ENCODE data around the gene KL.

Gene KL

DNA sequence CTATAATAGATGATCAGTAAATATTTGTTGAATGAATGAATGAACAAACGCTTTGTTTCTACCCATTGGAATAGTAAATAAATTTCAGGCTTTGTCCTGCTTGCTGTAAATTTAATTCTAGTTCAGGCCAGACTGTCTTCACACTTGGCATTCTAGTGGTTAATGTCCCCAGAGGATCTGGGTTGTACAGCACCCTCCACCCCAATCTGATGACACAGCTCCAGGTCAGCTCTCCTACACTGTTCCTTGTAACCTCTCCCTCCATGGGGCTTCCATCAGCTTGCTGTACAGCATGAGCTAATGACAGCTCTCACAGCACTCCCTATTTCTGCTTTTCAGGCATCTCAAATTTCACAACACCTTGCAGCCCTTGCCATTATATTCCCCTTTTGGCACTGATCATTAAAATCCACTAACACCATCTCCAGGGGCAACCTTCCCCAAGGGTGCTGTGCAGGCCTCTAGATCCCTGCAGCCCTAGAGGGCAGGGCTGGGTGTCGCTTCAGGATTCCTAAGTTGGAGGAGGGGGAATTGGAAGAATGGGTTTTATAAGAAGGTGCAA is 12.7 kb upstream of the KL start:
- no peak for DNase-seq (ENCODE audit: low read depth)
- TF ChIP-seq, protein P1, sequence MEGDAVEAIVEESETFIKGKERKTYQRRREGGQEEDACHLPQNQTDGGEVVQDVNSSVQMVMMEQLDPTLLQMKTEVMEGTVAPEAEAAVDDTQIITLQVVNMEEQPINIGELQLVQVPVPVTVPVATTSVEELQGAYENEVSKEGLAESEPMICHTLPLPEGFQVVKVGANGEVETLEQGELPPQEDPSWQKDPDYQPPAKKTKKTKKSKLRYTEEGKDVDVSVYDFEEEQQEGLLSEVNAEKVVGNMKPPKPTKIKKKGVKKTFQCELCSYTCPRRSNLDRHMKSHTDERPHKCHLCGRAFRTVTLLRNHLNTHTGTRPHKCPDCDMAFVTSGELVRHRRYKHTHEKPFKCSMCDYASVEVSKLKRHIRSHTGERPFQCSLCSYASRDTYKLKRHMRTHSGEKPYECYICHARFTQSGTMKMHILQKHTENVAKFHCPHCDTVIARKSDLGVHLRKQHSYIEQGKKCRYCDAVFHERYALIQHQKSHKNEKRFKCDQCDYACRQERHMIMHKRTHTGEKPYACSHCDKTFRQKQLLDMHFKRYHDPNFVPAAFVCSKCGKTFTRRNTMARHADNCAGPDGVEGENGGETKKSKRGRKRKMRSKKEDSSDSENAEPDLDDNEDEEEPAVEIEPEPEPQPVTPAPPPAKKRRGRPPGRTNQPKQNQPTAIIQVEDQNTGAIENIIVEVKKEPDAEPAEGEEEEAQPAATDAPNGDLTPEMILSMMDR (conservative IDR thresholded peaks at IDR 0.05; ENCODE audit: low read depth, low read length) = no peak
- H3K4me3 ChIP-seq (ENCODE audit: low read length) = no peak overlapping the region

DNA sequence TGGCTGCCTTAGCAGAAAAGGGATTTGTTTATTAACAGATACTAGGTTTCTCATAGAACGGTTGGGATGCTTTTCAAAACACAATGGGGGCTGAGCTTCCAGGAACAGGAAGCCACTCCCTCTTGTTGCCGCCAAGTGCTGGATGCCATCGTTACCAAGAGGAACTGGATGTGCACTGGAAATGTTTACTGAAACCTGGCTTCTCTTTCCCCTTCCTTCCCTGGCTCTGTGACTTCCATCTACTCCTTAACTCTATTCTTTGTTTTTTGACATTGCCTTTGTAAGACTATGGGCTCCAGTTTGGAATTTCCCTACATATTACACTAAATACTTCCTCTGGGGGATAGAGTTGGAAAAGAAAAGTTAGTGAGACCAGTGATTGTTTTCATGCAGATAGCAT is 11.7 kb upstream of the KL start:
- no peak overlapping the region for H3K4me3 ChIP-seq (ENCODE audit: low read length)
- DNase-seq (ENCODE audit: low read depth) = no peak
- TF ChIP-seq, protein P1 (conservative IDR thresholded peaks at IDR 0.05; ENCODE audit: low read depth, low read length) = no peak

DNA sequence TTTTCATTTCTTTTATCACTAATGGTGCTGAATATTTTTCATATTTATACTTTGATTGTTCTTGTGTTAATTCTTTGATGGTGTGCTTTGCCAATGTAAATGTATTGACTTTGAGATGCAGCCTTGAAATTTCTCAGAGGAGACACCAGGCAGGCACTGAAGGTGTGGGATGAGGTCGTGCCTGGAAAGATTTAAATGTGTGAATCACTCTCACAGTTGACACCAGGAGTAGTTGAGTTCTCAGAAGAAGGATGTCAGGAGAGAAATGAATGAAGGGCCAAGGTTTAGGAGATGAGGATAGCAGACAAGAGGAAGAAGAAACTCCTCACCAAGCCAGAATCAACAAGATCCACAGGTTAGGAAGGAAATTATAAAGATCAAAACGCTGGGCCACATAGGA is 10.1 kb upstream of the KL start:
- no peak overlapping the region for H3K4me3 ChIP-seq (ENCODE audit: low read length)
- no peak for DNase-seq (ENCODE audit: low read depth)
- TF ChIP-seq, protein P1 (conservative IDR thresholded peaks at IDR 0.05; ENCODE audit: low read depth, low read length) = no peak

DNA sequence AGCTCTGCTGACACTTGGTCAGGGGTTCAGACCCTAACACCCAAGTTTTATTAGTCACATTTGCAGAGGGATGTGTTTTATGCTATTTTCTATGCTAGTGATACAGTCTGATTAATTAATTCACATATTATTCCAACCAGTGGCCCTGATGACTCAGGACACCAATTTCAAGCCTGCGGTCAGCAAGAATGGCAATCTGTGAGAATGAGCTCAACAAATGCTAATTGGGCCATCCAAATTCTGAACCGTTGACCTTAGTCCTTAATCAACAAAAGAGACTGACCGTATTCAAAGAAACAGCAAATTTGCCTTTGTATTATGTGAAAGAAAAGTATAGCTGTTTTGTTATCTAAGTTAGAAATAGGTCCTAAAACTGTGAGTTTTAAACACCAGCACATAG is 9.6 kb upstream of the KL start:
- no peak overlapping the region for H3K4me3 ChIP-seq (ENCODE audit: low read length)
- TF ChIP-seq, protein P1 (conservative IDR thresholded peaks at IDR 0.05; ENCODE audit: low read depth, low read length) = no peak
- no peak for DNase-seq (ENCODE audit: low read depth)

DNA sequence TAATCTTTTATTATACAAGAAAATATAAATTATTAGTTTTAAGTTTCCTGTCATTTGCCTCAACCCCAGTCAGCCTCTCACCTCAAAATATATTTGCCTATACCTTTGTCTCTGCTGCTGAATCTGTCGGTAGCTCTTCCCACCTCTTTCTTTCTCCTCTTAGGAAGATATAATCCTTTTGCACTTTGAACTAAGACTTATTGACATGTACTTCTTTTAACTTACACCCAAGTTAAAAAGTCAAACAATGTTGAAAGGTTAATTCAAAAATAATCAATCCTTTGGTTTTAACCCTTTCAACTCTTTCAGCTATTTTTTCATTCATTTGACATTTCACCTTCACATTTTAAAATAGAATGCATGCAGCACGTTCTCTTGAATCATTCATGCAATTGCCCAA is 9.0 kb upstream of the KL start:
- no peak overlapping the region for H3K4me3 ChIP-seq (ENCODE audit: low read length)
- TF ChIP-seq, protein P1 (conservative IDR thresholded peaks at IDR 0.05; ENCODE audit: low read depth, low read length) = no peak
- no peak for DNase-seq (ENCODE audit: low read depth)

DNA sequence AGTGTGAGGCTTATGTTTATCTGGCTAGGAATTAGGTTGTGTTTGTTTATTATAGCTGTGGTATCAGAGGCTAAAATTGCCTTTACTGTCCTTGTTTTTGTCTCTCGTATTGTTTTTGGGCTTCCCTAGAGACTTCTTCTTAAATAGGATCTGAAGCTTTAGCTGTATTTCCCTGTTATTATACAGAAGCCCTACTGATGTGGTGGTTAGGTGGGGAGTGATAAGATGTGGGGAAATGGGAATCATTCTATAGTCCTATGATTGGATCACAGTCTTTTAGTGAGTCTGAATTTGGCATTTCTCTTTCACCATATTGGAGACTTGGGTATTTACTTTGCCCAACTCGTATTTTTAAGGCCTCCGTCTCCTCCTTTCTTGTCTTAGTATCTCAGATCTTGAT is 8.3 kb upstream of the KL start:
- TF ChIP-seq, protein P1 (conservative IDR thresholded peaks at IDR 0.05; ENCODE audit: low read depth, low read length) = no peak
- no peak for DNase-seq (ENCODE audit: low read depth)
- H3K4me3 ChIP-seq (ENCODE audit: low read length) = no peak overlapping the region

DNA sequence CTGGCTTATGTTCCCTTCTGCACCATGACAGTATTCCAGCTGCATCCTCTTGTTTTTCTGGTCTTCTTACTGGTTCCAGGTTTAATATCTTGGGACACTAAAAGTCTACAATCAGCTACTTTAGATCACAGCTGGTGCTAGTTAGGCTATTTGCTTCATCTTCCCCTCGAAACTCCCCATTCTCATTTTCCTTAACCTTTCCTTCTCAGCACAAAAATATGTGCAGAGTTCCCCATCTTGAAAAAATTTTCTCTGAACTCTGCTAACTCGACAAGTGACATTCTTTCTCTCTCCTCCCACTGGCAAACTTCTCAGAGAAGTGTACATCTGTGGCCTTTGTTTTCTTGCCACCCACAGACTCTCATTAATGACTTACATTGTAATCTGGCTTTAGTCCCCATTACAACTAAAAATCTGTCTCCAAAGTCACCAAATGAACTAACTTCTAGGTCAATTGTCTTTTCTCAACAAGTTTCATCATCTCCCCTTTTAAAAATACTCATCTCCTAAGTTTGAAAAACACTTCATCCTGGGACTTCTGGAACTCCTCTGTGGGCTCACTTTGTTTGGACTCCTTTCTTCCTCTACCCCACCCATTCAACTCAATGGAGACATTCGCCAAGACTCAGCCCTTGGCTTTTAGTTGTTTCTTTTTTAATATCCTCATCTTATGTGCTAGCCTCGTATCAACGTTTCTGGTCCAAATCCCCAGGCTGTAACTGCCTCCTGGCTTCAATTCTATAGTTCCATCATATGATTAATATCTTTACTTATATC is 7.1 kb upstream of the KL start:
- TF ChIP-seq, protein P1 (conservative IDR thresholded peaks at IDR 0.05; ENCODE audit: low read depth, low read length) = no peak
- no peak overlapping the region for H3K4me3 ChIP-seq (ENCODE audit: low read length)
- no peak for DNase-seq (ENCODE audit: low read depth)
